A549 (cell line): ENCODE results near the gene ALDH3A2.

Source experiments
- BHLHE40 ChIP-seq: IDR thresholded peaks from 2 replicates; pipeline ENCODE4 v1.6.1; 2012; ENCODE audit warnings: low read depth, low read length, inconsistent platforms
- CHD4 ChIP-seq: fragments of 200-600 bp; sonication (generic); IDR thresholded peaks from 2 replicates; pipeline ENCODE4 v1.6.1; 2016; ENCODE audit warnings: antibody characterized with exemption, mild to moderate bottlenecking, borderline replicate concordance
- EP300 ChIP-seq, 2 experiments: fragments of >200 bp; sonication (Bioruptor Twin); formaldehyde crosslinking; IDR thresholded peaks; 2 replicates in 1 of 2; 3 replicates in 1 of 2; pipeline ENCODE4 v1.6.1; 2016 to 2017
- HDAC2 ChIP-seq: fragments of 200-600 bp; sonication (generic); IDR thresholded peaks from 2 replicates; pipeline ENCODE4 v1.6.1; 2016
- HOXB5 ChIP-seq: fragments of 250-450 bp; sonication (Bioruptor Pico); IDR thresholded peaks from 2 replicates; pipeline ENCODE4 v1.5.0; 2020; ENCODE audit warnings: mild to moderate bottlenecking, moderate library complexity
- MYC ChIP-seq: IDR thresholded peaks from 2 replicates; pipeline ENCODE4 v1.6.1; 2012; ENCODE audit warnings: mild to moderate bottlenecking, inconsistent platforms, low read length, improper control_type of control experiment, borderline replicate concordance
- POLR2A ChIP-seq: IDR thresholded peaks from 2 replicates; pipeline ENCODE4 v1.6.1; 2012; ENCODE audit warnings: mild to moderate bottlenecking, low read length
- POLR2AphosphoS2 ChIP-seq: conservative IDR thresholded peaks from 2 replicates; pipeline ENCODE4 v1.6.1; 2012; ENCODE audit warnings: low read length, improper control_type of control experiment, inconsistent platforms
- RAD21 ChIP-seq, 2 experiments: fragments of >200 bp in 1 of 2; sonication (Bioruptor Twin) in 1 of 2; formaldehyde crosslinking in 1 of 2; IDR thresholded peaks in 1 of 2; conservative IDR thresholded peaks in 1 of 2; 2 replicates in 1 of 2; 3 replicates in 1 of 2; pipeline ENCODE4 v1.6.1; 2012 to 2018; ENCODE audit warnings: inconsistent platforms in 1 of 2
- RARB ChIP-seq: fragments of 250-450 bp; sonication (Bioruptor Pico); IDR thresholded peaks from 2 replicates; pipeline ENCODE4 v1.8.0; 2021; ENCODE audit warnings: mild to moderate bottlenecking, moderate library complexity
- RNF2 ChIP-seq: fragments of 200-600 bp; sonication (generic); IDR thresholded peaks from 2 replicates; pipeline ENCODE4 v1.6.1; 2016; ENCODE audit warnings: low read depth, mild to moderate bottlenecking, antibody characterized with exemption, moderate library complexity, borderline replicate concordance
- TF ChIP-seq, protein P1 (sequence below): fragments of >200 bp; sonication (Bioruptor Twin); formaldehyde crosslinking; IDR thresholded peaks from 3 replicates; pipeline ENCODE4 v1.5.1; 2016
- TF ChIP-seq, protein P2 (sequence below): IDR thresholded peaks from 2 replicates; pipeline ENCODE4 v1.6.1; 2012
- TF ChIP-seq, protein P3 (sequence below): fragments of >200 bp; sonication (Bioruptor Twin); formaldehyde crosslinking; IDR thresholded peaks from 3 replicates; pipeline ENCODE4 v1.6.1; 2016

DNA sequence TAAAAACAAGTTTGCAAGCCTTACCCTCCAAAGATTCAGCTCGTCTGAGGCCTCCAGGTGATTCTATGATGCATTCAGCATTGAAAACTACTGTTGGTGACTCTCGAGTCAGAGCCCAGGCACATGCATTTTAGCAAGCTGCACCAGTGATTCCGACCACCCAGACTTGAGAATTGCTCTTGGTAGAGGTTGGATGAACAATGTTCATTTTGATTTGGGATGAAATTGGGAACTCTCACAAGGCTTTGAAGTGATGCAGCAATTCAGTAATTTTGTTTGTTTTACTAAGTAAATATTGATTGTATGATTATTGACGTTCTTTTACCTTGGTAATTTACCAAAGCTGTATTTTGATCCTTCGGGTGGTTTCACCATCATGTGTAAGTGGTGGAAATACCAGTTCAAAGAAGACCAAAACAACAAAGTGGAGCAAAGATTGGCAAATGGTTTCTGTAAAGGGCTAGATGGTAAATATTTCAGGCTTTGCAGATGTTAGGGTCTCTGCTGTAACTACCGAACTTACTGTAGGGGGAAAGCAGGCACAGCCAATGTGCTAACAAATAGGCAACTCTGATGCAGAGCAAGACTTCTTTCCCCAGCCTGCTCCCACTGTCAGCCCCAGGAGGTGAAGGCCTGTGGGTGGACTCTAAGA, 11.8 kb downstream of the ALDH3A2 start:
- TF ChIP-seq RAD21 (conservative IDR thresholded peaks at IDR 0.05 in 1 of 2, IDR thresholded peaks at IDR 0.05 in 1 of 2) (no peak), HOXB5 (CRISPR knock-in tag) (no peak), CHD4 (no peak), POLR2AphosphoS2 (no peak), RARB (no peak), EP300 (IDR thresholded peaks at IDR 0.05) (no peak), RNF2 (no peak), POLR2A (no peak), HDAC2 (no peak), BHLHE40 (no peak), MYC (no peak)
- TF ChIP-seq, protein P1, sequence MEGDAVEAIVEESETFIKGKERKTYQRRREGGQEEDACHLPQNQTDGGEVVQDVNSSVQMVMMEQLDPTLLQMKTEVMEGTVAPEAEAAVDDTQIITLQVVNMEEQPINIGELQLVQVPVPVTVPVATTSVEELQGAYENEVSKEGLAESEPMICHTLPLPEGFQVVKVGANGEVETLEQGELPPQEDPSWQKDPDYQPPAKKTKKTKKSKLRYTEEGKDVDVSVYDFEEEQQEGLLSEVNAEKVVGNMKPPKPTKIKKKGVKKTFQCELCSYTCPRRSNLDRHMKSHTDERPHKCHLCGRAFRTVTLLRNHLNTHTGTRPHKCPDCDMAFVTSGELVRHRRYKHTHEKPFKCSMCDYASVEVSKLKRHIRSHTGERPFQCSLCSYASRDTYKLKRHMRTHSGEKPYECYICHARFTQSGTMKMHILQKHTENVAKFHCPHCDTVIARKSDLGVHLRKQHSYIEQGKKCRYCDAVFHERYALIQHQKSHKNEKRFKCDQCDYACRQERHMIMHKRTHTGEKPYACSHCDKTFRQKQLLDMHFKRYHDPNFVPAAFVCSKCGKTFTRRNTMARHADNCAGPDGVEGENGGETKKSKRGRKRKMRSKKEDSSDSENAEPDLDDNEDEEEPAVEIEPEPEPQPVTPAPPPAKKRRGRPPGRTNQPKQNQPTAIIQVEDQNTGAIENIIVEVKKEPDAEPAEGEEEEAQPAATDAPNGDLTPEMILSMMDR = no peak
- TF ChIP-seq, protein P2, sequence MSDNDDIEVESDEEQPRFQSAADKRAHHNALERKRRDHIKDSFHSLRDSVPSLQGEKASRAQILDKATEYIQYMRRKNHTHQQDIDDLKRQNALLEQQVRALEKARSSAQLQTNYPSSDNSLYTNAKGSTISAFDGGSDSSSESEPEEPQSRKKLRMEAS = no peak
- TF ChIP-seq, protein P3, sequence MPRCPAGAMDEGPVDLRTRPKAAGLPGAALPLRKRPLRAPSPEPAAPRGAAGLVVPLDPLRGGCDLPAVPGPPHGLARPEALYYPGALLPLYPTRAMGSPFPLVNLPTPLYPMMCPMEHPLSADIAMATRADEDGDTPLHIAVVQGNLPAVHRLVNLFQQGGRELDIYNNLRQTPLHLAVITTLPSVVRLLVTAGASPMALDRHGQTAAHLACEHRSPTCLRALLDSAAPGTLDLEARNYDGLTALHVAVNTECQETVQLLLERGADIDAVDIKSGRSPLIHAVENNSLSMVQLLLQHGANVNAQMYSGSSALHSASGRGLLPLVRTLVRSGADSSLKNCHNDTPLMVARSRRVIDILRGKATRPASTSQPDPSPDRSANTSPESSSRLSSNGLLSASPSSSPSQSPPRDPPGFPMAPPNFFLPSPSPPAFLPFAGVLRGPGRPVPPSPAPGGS = no peak
